Measurements from ENCODE around the gene SHPK. TPM values are rescaled to one million over a fixed set of nuclear protein-coding genes. Genes with fewer than 3 reads are reported as not detected.

Gene SHPK
- total and polyA plus RNA-seq, 10 donors, result 2.3 to 13.6 (median 10.2) TPM

GRCh38 chr17:3576970-3577369, 59.1 kb downstream of the SHPK start:
- H3K4me1 ChIP-seq, result no peaks in the 10 kb centered on the region
- no peak for TF ChIP-seq CTCF (IDR thresholded peaks at IDR 0.05 in 8 of 11, conservative IDR thresholded peaks at IDR 0.05 in 3 of 11)
- no peak for TF ChIP-seq POLR2AphosphoS5 (IDR thresholded peaks at IDR 0.05)
- TF ChIP-seq POLR2A (IDR thresholded peaks at IDR 0.05), result no peak
- intact Hi-C loops (cut with DNase I; ENCODE audit: low total_unique reads), result no loop called here
- no peak overlapping the region for H3K4me3 ChIP-seq
- H3K36me3 ChIP-seq, result peaks cover 0 to 47% (median 9%) of the 10 kb centered on the region in 6 donors
- H3K9me3 ChIP-seq, result peaks cover 0 to 4% (median 0%) of the 10 kb centered on the region in 8 donors
- H3K27me3 ChIP-seq (replicated peaks in 1 of 7), result no peaks in the 10 kb centered on the region
- WGBS, 5 donors, result 88 to 93% (median 90%) methylated on average over 11 of the region's 11 CpGs
- DNase-seq, result no peak
- H3K27ac ChIP-seq, result no peak overlapping the region

- no peaks in the 10 kb centered on the region for H3K27me3 ChIP-seq (replicated peaks in 1 of 7)
- intact Hi-C loops (cut with DNase I; ENCODE audit: low total_unique reads), result no loop called here
- no peaks in the 10 kb centered on the region for H3K4me1 ChIP-seq
- H3K4me3 ChIP-seq, result no peak overlapping the region
- peaks cover 0 to 57% (median 21%) of the 10 kb centered on the region in 6 donors for H3K36me3 ChIP-seq
- H3K9me3 ChIP-seq, result peaks cover 0 to 4% (median 0%) of the 10 kb centered on the region in 8 donors
- TF ChIP-seq POLR2A (IDR thresholded peaks at IDR 0.05) (no peak), POLR2AphosphoS5 (IDR thresholded peaks at IDR 0.05) (no peak), CTCF (IDR thresholded peaks at IDR 0.05 in 8 of 11, conservative IDR thresholded peaks at IDR 0.05 in 3 of 11) (no peak)
- no peak for DNase-seq
- WGBS, 5 donors, result 64 to 85% (median 74%) methylated on average over 5 of the region's 5 CpGs
- no peak overlapping the region for H3K27ac ChIP-seq
Measured at GRCh38 chr17:3575511-3575910, 60.5 kb downstream of the SHPK start.

- intact Hi-C loops (cut with DNase I; ENCODE audit: low total_unique reads), result no loop called here
- TF ChIP-seq POLR2AphosphoS5 (IDR thresholded peaks at IDR 0.05) (no peak), POLR2A (IDR thresholded peaks at IDR 0.05) (no peak), CTCF (IDR thresholded peaks at IDR 0.05 in 8 of 11, conservative IDR thresholded peaks at IDR 0.05 in 3 of 11) (no peak)
- 93 to 97% (median 93%) methylated on average over 6 to 7 of the region's 7 CpGs for WGBS, 5 donors
Measured at GRCh38 chr17:3574231-3574630, 61.8 kb downstream of the SHPK start.

GRCh38 chr17:3573246-3574100, 62.6 kb downstream of the SHPK start:
- Histone ChIP-seq H3K4me1 (no peaks in the 10 kb centered on the region), H3K27me3 (replicated peaks in 1 of 7) (no peaks in the 10 kb centered on the region), H3K27ac (no peak overlapping the region), H3K9me3 (peaks cover 0 to under 1% (median 0%) of the 10 kb centered on the region in 8 donors), H3K4me3 (no peak overlapping the region), H3K36me3 (peaks cover 0 to 55% (median 17%) of the 10 kb centered on the region in 6 donors)
- TF ChIP-seq CTCF (IDR thresholded peaks at IDR 0.05 in 8 of 11, conservative IDR thresholded peaks at IDR 0.05 in 3 of 11) (no peak), POLR2AphosphoS5 (IDR thresholded peaks at IDR 0.05) (no peak), POLR2A (IDR thresholded peaks at IDR 0.05) (no peak)
- DNase-seq, result no peak
- intact Hi-C loops (cut with DNase I; ENCODE audit: low total_unique reads), result no loop called here
- WGBS, 5 donors, result 84 to 95% (median 89%) methylated on average over 19 to 22 of the region's 22 CpGs

More at GRCh38 chr17:3574231-3574630, 61.8 kb downstream of the SHPK start:
- Histone ChIP-seq H3K4me3 (no peak overlapping the region), H3K9me3 (peaks cover 0 to 4% (median 0%) of the 10 kb centered on the region in 8 donors), H3K36me3 (peaks cover 0 to 56% (median 17%) of the 10 kb centered on the region in 6 donors), H3K27ac (no peak overlapping the region), H3K27me3 (replicated peaks in 1 of 7) (no peaks in the 10 kb centered on the region), H3K4me1 (no peaks in the 10 kb centered on the region)
- DNase-seq, result no peak
